ENCODE data around the gene PON2.

GRCh38 chr7:95479992-95480624 lies 45.3 kb upstream of the PON2 start:
- no peak for TF ChIP-seq CTCF (conservative IDR thresholded peaks at IDR 0.05 in 1 of 2, IDR thresholded peaks at IDR 0.05 in 1 of 2; ENCODE audit: low read depth in 1 of 2, low read length in 2 of 2)
- TF ChIP-seq EZH2 (IDR thresholded peaks at IDR 0.05; ENCODE audit: low read length, missing control alignments), result no peak
